GM18951 (cell line): ENCODE measurements around the gene PKIB.

Experiments used
- POLR2A ChIP-seq: IDR thresholded peaks from 4 replicates; pipeline ENCODE4 v1.6.1; 2011; ENCODE audit warnings: mild to moderate bottlenecking; ENCODE audit not compliant: insufficient read length, insufficient read depth; ENCODE audit errors: extremely low read depth
- in situ Hi-C: fragments of 300-500 bp; cut with MboI; formaldehyde crosslinking; loops from one replicate; pipeline ENCODE4 v1.12.0; 2022; ENCODE audit warnings: low sequenced_read_pairs, mixed read lengths, inconsistent platforms; ENCODE audit not compliant: unreplicated experiment

The PKIB gene

DNA sequence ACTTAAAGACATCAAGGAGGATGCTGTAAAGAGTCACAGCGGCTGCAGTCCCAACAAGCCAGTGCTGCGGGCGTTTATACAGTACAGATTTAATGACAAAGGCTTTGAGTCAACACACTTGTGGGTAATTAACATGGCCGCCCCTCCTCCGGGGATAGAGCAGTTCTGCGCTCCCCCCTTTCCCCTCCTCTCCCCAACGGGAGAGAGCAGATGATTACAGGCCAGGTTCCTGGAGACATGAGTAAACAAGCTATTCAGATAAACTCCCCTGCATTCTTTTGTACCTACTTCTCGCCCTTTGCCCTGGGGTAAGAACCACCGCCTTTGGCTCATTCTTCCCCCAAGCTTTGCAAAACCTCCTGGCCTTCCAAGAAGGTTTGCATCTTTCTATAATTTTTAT, 145.7 kb downstream of the PKIB start:
- in situ Hi-C loops: no loop called here

GRCh38 chr6:122758927-122759334, 148.7 kb downstream of the PKIB start:
- in situ Hi-C loops: no loop called here

More for the DNA sequence above, 145.7 kb downstream of the PKIB start:
- TF ChIP-seq POLR2A: no peak

GRCh38 chr6:122760330-122760729, 150.1 kb downstream of the PKIB start:
- no peak for TF ChIP-seq POLR2A

More at GRCh38 chr6:122758927-122759334, 148.7 kb downstream of the PKIB start:
- TF ChIP-seq POLR2A: no peak

DNA sequence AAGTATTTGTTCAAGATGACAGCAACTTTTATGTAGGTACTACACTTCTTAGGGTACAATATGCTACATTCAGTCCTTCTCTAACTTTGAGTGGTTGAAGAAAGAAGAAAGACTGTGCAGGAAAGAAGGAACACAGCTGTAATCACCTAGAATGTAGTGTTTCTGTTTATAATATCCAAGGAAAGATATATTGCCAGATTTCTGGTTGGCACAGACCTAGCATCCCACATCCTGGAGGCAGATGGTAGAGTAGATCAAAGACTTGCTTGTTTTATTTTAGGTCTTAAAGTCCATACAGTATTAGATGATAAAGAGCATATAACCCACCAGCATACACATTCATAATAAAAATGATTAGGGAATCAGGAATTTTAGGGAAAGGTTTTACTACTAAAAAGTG, 156.1 kb downstream of the PKIB start:
- no peak for TF ChIP-seq POLR2A
- in situ Hi-C loops: no loop called here

More at GRCh38 chr6:122760330-122760729, 150.1 kb downstream of the PKIB start:
- in situ Hi-C loops: no loop called here

DNA sequence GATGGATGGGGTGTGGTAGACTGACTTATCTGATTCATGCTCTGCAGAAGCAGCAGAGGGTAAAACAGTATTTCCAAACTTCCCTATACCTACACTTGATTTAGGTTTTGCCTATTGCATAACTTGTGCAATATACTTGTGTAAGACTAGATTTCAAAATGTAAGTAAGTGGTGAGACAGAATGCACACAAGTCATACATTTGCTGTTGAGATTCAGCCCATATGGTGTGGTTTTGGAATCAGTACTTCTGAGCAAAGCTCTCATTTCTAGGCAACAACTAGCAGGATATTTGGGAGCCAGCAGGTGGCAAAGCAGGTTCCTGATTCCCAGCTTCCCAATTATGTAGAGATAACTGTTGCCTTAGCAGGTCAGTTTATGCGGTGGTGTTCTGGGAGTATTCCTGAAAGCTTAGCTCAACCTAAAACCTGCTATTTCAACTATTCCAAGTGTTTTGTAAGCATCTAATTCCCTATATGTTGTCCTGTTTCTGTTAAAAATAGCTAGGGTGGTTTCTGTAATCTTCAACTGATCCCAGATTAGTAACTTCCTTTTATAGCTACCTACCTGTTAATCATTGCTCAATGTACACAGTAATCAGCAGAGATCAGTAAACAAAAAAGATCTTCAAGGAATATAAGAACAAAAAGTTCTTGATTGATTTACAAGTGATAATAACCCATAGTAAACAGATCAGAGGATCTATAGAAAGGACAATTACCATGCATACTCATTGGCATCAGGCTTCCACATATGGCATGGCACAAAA, 160.8 kb downstream of the PKIB start:
- TF ChIP-seq POLR2A: no peak
- in situ Hi-C loops: no loop called here

GRCh38 chr6:122772724-122773415, 162.7 kb downstream of the PKIB start:
- TF ChIP-seq POLR2A: no peak
- in situ Hi-C loops: no loop called here
